ENCODE measurements around the gene PLEKHG1. TPM values are rescaled to one million over a fixed set of nuclear protein-coding genes. Genes with fewer than 3 reads are reported as not detected.

PLEKHG1 gene
- total RNA-seq, 4 donors from 2014 or later, result 21.6 to 99.8 (median 49.1) TPM

DNA sequence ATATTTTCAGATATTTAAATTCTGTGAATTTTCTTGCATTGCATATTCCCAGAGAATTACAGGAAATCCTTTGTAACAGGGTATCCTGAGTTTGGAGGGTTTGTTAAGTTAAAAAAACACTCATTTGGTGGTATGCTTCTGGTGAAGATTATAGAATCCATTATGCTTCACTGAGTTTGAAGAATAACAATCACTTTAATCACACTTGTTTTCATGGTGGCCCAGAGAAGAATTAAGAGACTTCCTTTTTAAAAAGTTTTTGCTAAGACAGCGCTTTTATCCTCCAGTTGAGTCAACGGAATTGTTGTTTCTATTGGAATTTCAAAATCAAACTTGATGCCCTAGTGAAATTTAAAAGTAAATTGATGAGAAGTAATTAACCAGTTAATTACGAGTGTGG lies 17.4 kb downstream of the PLEKHG1 start:
- ATAC-seq (ENCODE audit: low FRiP score) (no peak), DNase-seq (ENCODE audit: low spot score) (no peak)
- TF ChIP-seq, protein P1, sequence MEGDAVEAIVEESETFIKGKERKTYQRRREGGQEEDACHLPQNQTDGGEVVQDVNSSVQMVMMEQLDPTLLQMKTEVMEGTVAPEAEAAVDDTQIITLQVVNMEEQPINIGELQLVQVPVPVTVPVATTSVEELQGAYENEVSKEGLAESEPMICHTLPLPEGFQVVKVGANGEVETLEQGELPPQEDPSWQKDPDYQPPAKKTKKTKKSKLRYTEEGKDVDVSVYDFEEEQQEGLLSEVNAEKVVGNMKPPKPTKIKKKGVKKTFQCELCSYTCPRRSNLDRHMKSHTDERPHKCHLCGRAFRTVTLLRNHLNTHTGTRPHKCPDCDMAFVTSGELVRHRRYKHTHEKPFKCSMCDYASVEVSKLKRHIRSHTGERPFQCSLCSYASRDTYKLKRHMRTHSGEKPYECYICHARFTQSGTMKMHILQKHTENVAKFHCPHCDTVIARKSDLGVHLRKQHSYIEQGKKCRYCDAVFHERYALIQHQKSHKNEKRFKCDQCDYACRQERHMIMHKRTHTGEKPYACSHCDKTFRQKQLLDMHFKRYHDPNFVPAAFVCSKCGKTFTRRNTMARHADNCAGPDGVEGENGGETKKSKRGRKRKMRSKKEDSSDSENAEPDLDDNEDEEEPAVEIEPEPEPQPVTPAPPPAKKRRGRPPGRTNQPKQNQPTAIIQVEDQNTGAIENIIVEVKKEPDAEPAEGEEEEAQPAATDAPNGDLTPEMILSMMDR (IDR thresholded peaks at IDR 0.05), result no peak

DNA sequence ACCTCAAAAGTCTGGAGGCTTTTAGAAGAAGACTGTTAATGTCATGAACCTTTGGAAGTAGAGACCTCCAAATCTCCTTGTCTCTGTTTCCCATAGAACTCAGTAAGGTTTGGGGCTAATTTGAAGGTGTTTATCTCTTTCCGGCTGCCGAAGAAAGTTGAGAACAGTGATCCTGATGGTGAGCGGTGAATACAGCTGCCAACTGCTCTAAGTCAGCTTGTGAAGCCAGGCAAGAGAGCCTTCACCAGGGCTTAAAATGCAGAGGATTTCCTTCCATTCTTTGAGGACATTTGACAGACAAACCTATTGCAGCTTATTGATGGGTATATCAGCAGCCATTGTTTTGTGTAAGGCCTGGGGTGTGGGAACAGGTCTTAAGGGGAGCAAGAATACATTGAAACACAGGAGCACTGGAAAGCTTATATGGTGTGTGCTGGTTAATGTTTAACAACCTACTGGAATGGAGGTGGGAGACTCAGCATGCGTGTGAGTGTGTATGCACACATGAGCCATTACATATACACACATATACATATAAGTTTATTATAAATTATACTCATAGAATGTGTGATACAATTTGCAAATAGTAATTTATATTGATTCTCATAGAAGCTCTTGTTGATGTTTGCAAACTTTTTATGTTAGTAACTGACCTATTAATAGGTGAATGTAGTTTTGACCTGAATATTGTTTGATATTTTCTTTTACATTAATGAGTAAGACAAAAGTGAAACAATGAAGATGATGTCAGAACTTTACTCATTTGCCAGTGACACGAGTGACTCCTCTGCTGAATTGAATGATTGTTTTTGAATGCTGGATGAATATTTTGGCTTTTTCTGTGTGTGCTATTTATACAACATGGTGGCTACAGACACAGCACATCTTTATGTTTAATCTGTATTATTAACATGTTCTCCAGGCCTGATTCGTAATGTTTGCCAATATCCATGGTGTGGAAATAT lies 18.1 kb downstream of the PLEKHG1 start:
- DNase-seq (ENCODE audit: low spot score) (no peak), ATAC-seq (ENCODE audit: low FRiP score) (no peak)
- TF ChIP-seq, protein P1 (IDR thresholded peaks at IDR 0.05), result no peak

DNA sequence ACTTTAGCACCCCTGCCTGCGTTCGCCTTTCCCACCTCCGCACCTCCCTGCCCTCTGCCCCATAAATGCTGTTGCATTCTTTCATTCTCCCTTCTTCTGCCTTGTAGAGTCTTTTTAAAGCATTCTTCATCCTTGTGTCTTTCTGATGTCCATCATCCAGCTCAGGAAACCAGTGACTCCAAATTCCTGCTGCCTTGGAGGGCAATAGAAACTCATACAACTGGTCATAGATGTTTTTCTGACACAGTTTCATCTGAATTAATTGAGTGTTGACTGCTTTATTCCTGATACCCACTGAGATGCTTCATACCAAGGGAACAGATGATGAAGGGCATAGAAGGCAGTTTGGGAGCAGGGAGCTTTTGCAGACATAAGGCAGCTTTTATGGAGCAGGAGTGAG lies 19.6 kb downstream of the PLEKHG1 start:
- TF ChIP-seq, protein P1 (IDR thresholded peaks at IDR 0.05), result no peak
- no peak for ATAC-seq (ENCODE audit: low FRiP score)
- no peak for DNase-seq (ENCODE audit: low spot score)

DNA sequence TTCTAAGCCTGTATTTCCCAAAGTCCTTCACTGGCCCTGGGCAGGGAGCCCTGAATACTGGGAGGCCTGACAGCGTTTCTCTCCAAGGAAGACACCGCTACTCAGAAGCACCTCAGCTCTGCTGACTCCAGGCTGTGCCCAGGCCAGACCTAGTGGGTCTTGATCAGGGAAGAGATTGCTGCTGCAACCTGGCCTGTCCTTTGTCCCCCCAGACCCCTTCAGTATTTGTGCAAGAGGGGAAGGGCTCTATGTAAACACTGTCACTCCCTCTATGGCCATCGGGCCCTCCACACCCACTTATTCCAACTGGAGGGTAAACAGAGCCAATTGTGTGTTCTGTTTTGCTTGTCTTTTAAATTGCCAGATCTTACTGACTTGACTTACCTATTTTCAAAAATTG lies 20.6 kb downstream of the PLEKHG1 start:
- DNase-seq (ENCODE audit: low spot score) (no peak), ATAC-seq (ENCODE audit: low FRiP score) (no peak)
- TF ChIP-seq, protein P1 (IDR thresholded peaks at IDR 0.05), result no peak

DNA sequence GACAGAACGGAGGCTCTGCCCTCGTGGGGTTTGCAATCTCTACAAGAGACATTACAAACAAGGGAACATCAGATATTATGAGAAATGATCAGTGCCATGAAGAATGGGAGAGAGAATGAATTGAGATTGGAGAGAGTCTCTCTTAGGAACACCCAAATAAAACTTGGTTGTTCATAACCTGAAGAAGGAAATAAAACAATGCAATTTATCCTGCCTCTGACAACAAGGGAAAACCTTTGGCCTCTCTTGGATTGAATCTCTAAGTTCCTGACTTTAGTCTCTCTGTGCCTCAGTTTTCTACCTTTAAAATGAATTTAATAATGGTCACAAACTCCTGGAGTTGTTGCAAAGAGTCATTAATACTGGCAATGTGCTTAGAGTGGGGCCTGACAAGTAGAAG lies 21.1 kb downstream of the PLEKHG1 start:
- no peak for ATAC-seq (ENCODE audit: low FRiP score)
- TF ChIP-seq, protein P1 (IDR thresholded peaks at IDR 0.05), result no peak

DNA sequence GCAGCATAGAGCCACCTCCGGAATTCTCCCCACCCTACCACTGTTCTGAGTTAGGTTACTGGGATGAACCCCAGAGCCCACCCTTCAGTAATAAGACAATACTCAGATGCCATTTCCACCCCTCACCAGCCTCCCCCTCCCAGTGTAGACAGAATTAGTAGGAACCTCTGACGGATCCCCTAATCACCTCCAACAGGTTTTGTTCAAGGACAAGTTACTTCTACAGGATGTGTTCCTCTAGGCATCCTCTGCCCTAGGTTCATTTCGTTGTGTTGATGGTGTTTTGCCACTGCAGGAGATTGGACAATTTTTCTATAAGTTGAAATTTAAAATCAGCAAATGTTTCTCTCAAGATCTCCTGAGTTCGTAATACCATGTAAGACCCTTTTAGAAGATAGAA lies 22.8 kb downstream of the PLEKHG1 start:
- ATAC-seq (ENCODE audit: low FRiP score) (no peak), DNase-seq (ENCODE audit: low spot score) (no peak)
- TF ChIP-seq, protein P1 (IDR thresholded peaks at IDR 0.05), result no peak

More for the DNA sequence above, 21.1 kb downstream of the PLEKHG1 start:
- DNase-seq (ENCODE audit: low spot score), result no peak
